DMS153 treated with DMSO at 0.1 percent for 48 hours (cell line): ENCODE measurements around the gene C10orf120.
A peak's percentile ranks its signal among the peaks of the same experiment; 100 is the strongest.

Experiments used
- DNase-seq: peaks from one replicate; lab custom pipeline; 2025; ENCODE audit not compliant: unreplicated experiment; lab: John Stamatoyannopoulos, UW

The C10orf120 gene

DNA sequence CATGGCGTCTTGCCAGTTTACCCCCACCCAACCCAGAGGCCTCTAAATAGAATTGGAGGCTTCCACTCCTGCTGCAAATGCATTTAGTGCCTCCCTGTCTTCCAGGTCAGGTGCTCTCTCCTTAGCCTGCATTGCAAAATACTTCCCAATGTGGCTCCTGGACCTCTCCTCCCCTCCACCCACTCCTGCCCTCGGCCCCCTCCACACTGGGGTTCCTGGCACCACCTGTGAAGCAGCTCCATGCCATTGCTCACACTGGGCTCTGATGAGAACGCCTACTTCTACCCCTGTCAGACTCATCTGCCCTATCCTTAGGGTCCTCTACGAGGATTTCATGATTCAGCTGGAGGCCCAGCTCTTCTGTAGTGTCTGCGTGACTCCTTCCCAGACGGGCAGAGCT, 37.4 kb downstream of the C10orf120 start:
- no peak for DNase-seq

DNA sequence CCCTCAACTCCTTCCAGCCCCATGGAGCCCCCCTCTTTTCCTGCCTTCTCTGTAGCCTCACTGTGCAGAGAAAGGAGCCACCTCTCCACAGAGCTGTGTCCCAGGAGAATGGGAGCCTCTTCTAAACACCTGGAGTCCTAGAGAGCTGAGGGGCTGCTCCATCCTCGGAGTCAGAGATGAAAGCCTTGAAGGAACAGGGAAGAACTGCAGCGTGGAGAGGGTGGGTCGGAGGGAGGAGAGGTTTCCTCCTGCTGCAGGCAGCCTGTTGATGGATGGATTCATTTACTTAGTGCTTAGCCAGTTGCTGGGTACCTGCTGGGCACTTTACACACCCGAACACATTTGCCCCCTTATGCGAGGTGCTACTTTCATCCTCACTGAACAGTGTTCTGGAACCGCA, 39.0 kb downstream of the C10orf120 start:
- DNase-seq, result no peak

DNA sequence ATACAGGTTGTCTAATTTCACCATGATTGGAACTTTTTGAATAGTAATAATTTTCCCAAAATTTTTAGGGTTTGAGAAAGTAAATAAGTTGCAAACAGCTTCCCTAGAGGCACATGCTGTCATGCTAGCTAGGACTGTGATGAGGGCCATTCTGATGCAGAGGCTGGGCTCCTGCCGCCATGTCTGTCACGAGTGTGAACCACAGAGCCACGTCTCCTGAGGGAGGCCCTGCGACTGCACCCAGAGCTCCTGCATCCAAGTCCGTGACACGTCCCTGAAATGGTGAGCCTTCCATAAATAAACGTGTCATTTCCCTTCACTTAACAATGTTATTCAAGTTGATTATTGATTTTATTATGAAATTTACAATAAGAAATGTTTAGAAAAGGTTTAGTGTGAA, 40.0 kb downstream of the C10orf120 start:
- no peak for DNase-seq

DNA sequence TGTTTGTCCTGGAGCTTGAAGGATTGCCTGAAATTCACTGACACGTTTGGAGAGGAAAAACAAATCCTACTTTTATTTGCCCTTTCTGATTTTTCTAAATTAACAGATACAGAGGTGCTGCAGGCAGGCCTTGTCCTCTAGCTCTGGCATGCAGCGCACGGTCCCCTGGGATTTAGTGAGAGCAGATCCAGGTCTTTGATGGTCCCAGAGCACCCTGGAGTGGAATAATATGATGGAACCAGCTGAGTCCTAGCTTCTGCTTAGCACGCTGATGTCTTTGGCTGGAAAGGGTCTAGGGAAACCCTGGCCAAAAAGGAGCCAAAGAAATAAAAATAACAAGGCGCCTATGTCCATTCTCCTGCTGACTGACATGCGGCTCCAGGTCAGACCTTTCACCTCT, 40.5 kb downstream of the C10orf120 start:
- DNase-seq, result no peak

DNA sequence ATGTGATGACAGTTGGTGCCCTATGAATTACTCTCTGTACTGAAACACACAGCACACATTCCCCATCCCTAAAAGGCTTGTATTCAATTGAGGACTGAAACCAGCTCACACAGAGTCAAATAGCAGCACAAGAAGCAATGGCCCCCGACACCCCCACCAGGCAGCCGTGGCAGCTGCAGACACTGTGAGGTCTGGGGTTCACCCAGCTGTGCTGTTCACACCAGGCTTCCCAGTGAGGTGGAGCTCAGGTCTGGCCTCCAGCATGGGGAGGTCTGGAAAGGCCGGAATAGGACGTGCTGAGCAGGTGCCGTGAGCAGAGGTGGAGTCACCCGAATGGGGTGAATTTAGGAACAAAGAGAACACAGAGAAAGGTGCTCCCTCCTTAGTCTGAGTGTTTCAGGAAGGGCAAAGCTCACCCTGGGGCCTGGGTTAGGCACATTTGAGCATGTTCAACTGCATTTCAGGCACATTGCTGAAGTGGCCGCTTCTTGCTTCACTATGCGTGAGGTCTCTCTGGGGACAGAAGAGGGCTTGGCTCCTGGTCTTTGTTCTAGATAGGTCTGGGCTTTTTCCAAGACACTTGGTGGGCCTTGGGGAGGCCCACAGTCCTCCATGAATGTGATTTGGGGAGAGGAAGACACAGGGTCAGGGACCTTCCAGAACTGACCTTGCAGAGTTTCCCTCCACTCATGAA, 41.1 kb downstream of the C10orf120 start:
- no peak for DNase-seq

DNA sequence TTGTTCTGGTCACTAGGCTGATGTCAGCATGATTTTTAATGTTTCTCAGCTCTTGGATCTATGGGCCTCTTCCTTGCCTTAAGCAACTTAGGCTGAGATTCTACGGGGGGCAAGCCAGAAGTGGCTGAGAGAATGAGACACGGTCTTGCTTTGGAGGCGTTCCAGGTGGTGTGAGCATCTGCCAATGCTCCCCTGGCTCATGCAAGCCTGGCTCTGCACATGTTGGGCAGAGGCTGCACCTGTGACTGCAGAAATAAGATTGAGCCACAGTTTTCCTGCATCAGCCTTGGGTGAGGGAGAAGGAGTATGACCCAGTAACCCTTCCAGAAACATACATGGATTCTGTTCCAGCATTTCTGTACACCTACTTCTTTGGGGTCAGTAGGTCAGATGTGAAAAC, 41.9 kb downstream of the C10orf120 start:
- no peak for DNase-seq

DNA sequence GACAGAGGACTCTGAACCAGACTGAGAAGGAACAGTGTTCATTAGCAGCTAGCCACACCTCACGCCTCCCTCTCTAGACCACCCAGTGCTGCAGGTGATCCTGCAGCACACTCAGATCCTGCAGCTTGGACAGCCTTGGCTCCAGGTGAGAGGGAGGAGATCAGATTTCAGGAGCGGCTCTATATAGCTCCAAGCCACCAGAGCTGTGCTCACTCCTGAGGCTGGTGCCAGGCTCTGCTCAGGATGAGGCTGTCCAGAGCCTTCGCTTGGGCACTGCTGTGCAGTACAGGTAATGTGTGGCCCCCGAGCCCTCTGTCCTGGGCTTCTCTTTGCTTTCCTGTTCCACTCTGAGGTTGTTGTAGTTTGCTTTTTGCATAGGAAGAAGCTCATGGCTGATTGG, 42.4 kb downstream of the C10orf120 start:
- no peak for DNase-seq

DNA sequence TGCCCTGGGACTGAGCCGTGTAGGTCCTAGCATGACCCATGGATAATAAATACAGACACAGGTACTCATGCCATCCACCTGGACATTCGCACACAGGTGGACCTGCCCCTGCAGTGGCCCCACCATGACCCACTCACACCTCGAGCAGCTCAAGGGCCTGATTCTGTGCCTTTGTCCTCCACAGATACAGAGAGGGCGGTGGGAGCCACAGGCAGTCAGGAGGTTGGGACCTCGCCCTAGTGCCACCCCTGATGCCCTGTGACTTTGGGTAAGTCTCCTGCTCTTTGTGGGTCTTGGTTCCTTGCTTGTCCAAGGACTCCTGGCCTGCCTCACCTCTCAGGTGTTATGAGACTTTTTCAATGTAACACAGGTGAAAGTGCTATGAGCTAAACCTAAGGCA, 42.9 kb downstream of the C10orf120 start:
- DNase-seq, result no peak

DNA sequence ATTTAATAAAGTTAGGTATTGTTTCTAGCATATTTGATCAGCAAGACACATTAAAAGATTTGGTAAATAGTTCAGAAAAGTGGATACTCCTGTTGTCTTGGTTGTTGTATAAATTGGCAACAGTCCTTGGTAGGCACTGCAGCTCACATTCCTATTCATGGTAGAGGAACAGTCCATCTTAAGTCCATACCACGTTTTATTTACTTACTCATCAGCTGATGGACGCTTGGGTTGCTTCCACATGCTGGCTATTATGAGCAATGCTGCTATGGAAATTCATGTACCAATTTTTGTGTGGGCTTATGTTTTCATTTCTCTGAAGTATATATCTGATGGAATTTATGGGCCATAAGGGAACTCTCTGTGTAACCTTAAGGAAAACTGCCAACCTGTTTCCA, 43.3 kb downstream of the C10orf120 start:
- DNase-seq, result no peak

DNA sequence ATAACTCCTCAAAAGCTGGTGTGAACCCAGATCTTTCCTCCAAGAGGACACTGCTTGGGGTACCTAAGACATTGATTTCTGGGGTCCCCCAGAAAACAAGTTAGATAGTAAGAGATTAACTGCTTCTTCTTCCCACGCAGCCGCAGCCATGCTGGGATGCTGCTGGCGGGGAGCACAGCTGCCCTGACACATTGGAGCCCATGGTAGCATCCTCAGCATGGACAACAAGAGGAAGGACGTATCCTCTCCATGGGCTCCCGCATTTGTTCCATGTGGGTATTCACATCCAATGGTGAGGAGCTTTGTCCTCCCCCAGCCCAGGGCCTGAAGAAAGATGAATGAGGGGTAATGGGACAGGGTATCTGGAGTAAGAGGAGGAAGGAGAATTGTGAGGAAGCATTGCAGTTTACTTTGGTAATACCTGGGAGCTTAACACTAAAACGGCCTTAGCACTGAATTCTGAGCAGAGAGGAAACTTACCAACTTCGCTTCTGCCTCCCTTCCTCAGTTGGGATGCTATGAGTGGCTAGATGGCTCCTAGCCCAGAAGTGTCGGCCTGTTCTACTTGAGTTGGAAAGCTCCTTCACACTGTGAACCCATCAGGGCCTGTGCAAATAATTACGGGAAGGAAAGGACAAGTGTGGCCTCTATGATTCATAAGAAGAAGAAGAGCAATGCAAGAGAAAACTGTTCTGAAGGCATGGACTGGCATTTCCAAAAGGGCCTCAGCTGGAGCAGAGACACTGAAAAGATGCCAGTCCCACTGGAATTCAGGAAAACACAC, 43.9 kb downstream of the C10orf120 start:
- DNase-seq, result no peak

DNA sequence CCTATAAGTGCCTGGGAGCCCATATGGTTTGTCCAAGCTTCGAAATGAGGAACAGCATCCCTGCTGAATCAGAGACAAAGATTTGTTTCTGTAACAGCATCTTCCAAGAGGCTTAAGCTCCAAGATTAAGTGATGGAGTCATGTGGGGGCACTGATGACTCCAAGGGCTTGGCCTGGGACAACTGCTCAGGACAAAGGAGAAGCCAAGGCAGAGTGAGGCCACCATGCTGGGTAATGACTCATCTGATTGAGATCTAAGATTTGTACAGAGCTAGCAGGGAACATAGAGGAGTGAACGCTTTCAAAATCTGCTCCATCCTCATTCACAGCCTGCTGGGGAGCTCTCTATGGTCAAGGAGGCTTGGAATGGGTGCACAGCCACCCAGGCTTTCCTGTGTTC, 49.3 kb downstream of the C10orf120 start:
- no peak for DNase-seq

DNA sequence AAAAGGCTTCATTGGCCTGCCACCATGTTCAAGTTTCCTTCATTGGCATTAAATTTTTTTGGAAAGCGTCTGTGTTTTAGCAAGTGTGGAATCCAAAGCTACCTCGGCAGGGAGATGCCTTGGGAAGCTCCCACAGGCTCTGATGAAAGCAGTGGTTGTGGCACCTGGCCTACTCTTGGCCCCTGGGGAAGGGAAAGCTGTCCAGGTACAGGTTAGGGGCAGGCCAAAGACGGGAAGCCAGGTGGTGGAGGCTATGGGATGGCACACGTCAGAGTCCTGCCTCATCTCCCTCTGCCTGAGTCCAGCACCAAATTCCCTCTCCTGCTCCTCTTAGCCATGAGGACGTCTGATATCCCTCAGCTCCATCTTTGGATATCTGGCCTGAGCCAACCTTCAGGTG, 49.7 kb downstream of the C10orf120 start:
- DNase-seq, result no peak

DNA sequence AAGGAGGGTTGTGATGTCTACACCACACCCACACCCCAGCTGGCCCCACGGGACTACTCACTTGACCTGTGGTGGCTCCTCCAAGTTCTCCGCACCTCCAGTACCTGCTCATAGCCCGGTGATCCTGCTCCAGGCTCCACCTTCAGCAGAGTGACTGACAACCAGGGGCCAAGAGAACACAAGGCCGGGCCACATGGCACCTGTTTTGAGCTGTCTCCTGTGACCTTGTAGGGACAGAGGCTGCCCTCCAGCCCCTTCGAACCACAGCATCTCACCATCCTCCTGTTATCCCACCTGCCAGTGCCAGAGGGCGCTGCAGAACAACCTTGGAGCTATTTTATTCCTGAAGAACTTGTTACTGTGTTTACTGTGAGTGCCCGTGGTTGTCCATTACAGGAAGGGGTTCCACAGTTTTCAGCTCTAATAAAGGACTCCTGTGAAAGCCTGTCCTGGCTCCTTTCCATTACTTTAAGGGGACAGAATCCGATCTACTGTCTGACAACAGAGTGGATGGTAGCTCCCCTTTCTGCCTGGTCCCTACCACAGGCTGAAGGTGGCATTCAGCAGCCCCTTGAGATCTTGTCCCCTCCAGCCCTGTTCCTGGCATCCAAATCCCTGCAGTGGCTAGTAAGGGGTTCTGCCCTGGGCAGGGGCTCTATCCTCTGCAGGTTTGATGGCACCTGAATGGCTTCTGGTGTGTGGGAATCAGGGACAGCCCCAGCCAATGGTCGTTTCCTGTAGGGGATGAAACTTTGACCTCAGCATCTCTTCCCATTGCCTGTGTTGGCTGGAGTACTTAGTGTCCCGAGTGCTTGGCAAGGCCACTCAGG, 50.8 kb downstream of the C10orf120 start:
- DNase-seq, result peak; percentile 36
